Umbilical cord (tissue), 2 donors: ENCODE results near the gene MGST1. TPM values are rescaled to one million over a fixed set of nuclear protein-coding genes. Genes with fewer than 3 reads are reported as not detected.
A peak's percentile ranks its signal among the peaks of the same experiment; 100 is the strongest.

Experiments used
- DNase-seq: peaks from one replicate; pipeline ENCODE4 v3.0.0-alpha.2; 2015; ENCODE audit warnings: low spot score
- total RNA-seq: library from RNA; depleted of rRNA; stranded (reverse); fragments of >200 nt; gene quantifications from one replicate; pipeline ENCODE4 v1.2.3, GENCODE V29; 2014; ENCODE audit warnings: low replicate concordance; ENCODE audit not compliant: insufficient read depth

Gene MGST1
- total RNA-seq, result 9.6 TPM

- peak; percentile 25 for DNase-seq
These were observed at the start of gene MGST1 for GRCh38 chr12:16347391-16348298. Gene MGST1 (plus strand): TSS chr12:16347645. CDS start chr12:16354253, 6,608 bp downstream.

GRCh38 chr12:16299403-16299802, 48.0 kb upstream of the MGST1 start:
- no peak for DNase-seq

- DNase-seq, result no peak
These were observed 47.3 kb upstream of the MGST1 start for GRCh38 chr12:16300122-16300521.

- no peak for DNase-seq
These were observed 46.7 kb upstream of the MGST1 start for GRCh38 chr12:16300736-16301135.

- no peak for DNase-seq
These were observed 43.5 kb upstream of the MGST1 start for GRCh38 chr12:16303939-16304338.

GRCh38 chr12:16307856-16308475, 39.5 kb upstream of the MGST1 start:
- peak; percentile 28 for DNase-seq

GRCh38 chr12:16310934-16311333, 36.5 kb upstream of the MGST1 start:
- DNase-seq, result no peak

- no peak for DNase-seq
These were observed 24.4 kb upstream of the MGST1 start for GRCh38 chr12:16323010-16323409.

GRCh38 chr12:16323638-16324037, 23.8 kb upstream of the MGST1 start:
- DNase-seq, result no peak

- DNase-seq, result no peak
These were observed 23.2 kb upstream of the MGST1 start for GRCh38 chr12:16324272-16324671.

GRCh38 chr12:16324772-16325171, 22.7 kb upstream of the MGST1 start:
- DNase-seq, result no peak

GRCh38 chr12:16325426-16325825, 22.0 kb upstream of the MGST1 start:
- no peak for DNase-seq

GRCh38 chr12:16327963-16328362, 19.5 kb upstream of the MGST1 start:
- DNase-seq, result no peak

GRCh38 chr12:16329594-16329993, 17.9 kb upstream of the MGST1 start:
- no peak for DNase-seq

- no peak for DNase-seq
These were observed 16.9 kb upstream of the MGST1 start for GRCh38 chr12:16330560-16330959.

GRCh38 chr12:16331998-16332397, 15.4 kb upstream of the MGST1 start:
- DNase-seq, result no peak

GRCh38 chr12:16335838-16336237, 11.6 kb upstream of the MGST1 start:
- DNase-seq, result no peak

GRCh38 chr12:16344269-16344668, 3.2 kb upstream of the MGST1 start:
- no peak for DNase-seq

GRCh38 chr12:16345105-16345504, 2.3 kb upstream of the MGST1 start:
- no peak for DNase-seq

GRCh38 chr12:16346958-16347357, 487 bp upstream of the MGST1 start:
- no peak for DNase-seq

- no peak for DNase-seq
These were observed 1.1 kb downstream of the MGST1 start for GRCh38 chr12:16348435-16349130.

GRCh38 chr12:16349131-16349460, 1.7 kb downstream of the MGST1 start:
- DNase-seq, result peak; percentile 5
